HG02973 (cell line): ENCODE data around the gene DLGAP1.
A peak's percentile ranks its signal among the peaks of the same experiment; 100 is the strongest.

ENCODE experiments used
- ATAC-seq: cut with Tn5 transposase; IDR thresholded peaks from one replicate; pipeline ENCODE4 v1.9.1; 2021; ENCODE audit warnings: moderate library complexity; ENCODE audit not compliant: unreplicated experiment

Gene DLGAP1

DNA sequence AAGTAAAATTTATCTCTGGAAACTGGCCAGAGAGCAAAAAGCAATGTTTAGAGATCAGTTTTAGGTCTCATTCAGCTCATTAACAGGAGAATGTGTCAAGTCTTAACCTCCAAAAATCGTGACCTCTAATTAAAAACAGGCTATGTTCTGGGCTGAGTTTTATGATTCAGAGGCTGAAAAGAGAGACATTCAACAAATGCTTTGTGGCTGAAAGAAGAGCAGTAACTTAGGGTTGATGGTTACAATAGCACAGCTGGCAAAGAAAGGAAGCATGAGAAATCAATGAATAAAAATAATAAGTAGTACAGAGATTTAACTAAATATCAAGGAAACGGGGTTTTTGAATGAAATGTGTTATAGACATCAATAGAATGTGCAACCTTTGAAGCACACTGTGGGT is 992.1 kb downstream of the DLGAP1 start:
- ATAC-seq = no peak

DNA sequence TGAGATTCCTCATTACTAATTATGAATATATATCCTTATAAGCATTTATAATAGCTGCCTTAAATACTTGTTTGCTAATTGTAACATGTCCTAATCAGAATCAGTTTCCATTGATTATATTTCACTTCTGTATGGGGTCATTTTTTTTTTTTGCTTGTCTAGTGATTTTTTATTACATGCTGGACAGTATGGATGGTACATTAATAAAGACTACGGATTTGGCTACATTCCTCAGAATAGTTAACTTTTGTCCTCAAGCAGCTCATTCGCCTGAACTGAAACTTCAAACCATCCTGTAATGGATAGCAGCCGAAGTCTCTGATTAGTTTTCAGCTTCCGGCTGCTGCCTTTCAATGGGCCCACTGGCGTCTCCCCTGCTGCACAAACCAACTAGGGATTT is 993.4 kb downstream of the DLGAP1 start:
- ATAC-seq = no peak

DNA sequence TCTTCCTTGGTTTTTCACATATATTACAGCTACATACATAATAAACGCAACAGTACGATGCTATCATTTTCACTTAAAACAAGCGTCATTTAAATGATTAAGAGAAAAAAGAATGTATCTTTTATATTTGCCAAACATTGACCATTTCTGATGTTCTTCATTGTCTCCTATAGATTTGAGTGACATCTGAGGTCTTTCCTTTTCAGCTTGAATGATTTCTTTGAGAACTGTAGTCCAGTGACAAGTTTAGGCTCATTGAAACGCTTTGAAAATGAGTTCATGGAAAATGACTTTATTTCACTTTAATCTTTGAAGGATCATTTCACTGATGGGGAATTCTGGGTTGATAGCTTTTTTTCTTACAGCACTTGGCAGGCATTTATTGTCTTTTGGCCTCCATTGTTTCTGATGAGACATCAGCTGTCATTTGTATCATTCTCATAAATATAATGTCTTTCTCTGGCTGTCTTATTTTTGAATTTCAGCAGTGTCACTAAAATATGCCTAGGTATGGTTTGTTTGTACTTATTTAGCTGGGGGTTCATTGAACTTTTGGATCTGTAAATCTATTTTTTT is 994.2 kb downstream of the DLGAP1 start:
- ATAC-seq = no peak

DNA sequence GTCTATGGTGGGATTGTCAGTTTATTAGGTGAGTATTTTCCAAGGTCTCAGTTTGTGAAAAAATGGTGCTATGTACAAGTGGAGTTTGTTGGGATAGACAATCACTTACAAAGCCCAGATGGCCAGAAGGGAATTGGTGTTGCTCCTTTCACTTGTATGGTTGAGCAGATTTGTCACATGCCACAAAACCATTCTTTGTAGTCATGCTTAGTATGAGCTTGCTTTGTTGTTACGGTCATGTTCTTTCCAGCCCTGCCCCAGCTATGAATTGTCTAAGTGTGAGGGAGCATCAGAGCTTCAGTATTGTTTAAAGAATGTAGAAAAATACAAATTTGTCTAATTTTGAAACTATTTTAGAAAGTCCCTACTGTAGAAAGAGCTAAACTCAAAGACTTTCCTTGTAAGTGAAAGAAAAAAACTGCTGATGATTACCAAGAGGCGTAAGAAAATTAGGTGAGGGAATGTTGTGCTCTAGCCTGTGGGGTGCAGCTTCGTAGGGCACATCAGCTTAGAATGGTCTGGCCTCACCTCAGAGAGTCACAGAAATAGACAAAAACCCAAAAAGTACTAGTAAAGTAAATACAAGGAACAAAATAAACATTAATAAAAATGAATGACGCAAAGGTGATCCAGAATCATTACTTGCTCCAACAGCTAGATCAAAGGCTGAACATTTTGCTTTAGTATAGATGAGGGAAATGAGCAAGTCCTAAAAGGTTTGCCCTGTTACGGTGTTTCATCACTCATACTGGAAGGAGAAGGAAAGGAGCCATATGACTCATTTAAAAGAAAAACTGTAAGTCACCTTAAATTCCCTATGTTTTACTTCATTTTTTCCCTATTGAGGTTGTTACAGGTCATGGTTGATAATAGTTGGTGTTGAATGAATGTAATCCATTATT is 995.9 kb downstream of the DLGAP1 start:
- ATAC-seq = peak; percentile 46

DNA sequence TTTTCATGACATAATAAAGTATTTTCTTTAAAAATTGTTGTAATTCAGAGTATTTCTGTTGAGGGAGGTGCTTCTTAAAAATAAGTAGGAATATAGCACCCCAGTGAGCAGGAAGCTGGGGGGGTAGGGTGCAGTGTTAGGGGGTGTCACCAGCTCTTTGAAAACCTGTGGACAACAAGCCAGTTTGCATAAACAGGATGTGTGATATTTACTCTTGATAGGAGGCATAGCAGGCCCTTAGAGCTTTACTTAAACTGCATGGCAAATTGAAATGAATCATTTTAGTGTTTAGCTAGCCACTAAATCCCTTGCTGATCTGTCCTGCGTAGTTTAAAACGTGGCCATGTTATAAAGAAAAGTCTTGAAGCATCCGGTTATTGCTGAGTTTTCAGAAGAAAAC is 996.7 kb downstream of the DLGAP1 start:
- ATAC-seq = no peak

DNA sequence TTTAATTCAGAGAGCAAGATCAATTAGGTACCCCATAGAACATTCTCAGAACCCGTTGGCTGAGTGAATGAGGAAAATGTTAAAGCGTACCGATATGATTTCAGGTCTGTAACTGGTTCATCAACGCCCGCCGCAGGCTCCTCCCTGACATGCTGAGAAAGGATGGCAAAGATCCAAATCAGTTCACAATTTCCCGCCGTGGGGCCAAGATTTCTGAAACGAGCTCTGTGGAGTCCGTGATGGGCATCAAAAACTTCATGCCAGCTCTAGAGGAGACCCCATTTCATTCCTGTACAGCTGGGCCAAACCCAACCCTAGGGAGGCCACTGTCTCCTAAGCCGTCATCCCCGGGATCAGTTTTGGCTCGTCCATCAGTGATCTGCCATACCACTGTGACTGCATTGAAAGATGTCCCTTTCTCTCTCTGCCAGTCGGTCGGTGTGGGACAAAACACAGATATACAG is 997.8 kb downstream of the DLGAP1 start:
- no peak for ATAC-seq

DNA sequence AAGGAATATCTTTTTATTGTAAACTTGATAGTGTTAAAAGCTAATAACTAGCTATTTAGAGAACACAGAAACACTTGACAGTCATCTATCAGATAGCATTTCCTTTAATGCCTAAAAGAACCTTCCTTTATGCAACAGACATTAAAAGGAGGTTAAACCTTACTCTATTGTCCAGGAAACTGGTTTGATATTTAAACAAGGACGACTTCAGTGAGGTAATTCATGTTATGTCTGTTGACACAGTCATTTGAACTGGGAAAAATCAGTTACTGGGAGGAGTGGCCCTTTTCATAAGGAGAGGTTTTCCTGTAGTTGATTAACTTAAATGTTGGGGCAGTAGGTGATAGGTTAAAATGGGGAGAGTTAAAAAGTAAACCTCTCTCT is 998.4 kb downstream of the DLGAP1 start:
- ATAC-seq = no peak

DNA sequence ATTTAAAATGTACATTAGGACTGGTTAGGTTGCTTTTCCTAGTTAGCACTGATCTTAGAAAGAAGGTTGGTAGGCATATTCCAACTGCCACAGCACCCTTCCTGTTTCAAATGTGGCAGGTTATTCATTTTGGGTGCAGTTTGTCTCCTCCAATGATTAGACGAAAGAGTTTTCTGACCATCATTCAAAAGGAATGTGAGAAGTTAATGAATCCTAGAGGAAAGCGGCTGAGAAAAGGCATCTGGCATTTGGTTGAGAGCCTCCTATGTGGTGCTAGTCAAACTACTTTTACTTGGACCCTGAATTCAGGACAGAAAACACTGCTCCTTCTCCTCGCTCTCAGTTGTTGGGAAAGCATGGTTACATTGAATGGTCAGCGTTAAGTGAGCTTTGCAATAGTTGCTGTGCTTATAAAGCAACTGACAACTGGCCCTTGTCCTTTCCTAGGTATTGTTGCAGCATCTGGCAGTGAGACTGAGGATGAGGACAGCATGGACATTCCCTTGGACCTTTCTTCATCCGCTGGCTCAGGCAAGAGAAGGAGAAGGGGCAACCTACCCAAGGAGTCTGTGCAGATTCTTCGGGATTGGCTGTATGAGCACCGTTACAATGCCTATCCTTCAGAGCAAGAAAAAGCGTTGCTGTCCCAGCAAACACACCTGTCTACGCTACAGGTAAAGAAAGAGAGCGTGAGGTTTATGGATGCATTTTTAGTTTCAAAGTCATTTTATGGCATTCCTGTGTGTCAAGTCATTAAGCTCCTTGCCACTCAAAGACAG is 999.0 kb downstream of the DLGAP1 start:
- ATAC-seq = no peak

DNA sequence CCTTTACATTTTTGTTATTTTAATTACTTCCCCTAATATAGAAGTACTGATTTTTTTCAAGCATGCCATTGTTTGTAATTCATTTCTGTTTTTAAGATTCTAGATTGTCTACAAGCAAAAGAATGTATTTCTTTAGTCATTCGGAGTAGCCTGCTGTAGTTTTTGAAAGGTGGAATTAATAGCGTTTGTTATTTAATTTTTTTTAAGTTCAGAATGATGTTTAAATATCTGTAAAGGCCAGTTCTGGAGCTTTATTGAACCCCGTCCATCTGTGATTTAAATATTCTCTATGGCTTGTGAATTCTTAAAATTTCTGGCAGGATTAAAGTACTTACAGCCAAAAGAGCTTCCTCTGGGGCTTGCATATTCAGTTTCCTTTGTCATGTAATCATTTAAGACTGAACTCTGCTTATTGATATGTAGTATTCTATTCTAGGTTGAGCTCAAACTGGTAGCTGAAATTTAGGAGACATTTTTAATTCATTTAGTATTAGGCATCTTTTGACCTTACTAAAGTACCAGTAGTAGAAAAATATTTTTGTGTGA is 999.9 kb downstream of the DLGAP1 start:
- no peak for ATAC-seq

DNA sequence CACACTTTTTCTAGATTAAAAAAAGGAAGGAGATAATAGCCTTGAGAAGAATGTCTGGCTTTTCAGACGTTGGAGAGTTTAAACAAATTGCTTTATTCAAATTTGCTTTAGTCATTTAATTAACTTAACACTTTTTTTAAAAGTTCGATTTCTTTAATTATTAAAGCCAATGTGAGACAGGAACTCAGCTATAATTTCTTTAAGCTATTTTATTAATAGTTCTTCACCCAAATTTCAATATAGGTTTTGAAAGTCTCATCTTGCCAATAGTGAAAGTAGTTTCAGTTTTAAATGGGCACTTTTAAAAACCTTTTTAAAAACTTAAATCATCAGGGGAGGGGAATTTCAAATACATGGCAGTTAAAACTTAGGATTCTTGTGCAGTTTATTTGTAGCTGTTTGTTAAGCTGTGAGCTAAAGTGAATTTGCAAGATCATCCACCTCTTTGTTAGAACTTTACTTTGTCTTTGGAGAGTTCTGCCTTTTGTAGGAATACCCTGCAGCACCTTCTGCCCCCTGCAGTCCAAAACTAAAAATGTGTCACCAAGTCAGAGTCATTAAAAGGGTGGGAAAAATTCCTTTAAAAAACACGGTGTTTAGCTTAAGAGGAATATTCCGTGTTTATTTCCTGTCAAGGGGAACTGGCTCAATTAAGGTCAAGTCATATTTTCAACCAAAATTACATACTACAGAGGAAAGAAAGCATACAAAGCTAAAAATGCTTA is 1000.6 kb downstream of the DLGAP1 start:
- no peak for ATAC-seq

DNA sequence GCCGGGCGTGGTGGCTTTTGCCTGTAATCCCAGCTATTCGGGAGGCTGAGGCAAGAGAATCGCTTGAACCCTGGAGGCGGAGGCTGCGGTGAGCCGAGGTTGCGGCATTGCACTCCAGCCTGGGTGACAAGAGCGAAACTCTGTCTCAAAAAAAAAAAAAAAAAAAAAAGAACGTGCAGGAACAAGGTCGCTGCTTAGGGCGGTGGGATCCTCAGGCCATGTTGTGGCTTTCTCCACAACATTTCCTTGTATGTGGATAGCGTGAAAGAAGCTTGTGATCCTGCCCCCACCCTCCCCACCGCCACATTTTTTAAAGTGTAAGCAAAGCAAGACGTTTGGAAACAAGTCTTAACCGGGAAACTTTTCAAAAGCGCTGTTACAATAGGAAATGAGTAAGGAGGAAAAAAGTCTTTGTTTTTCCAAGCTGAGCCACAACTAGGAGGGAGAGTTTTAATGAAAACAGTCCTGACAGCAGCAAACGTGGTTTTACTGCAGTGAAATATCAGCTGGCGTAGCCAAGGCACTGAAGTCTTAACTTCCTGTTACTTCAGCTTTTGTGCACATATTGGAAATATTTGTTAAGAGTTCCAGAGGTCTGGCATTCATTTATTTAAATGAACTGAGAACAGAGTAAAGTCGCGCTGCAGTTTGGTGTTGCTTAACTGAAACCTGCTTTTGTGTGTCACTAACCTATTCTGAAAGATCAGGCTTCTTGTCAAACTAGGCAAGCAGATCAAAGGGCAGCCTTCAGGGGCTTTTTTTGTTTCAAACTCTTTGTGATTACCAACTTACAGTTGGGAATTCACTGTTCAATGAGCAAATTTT is 1001.4 kb downstream of the DLGAP1 start:
- ATAC-seq = no peak

DNA sequence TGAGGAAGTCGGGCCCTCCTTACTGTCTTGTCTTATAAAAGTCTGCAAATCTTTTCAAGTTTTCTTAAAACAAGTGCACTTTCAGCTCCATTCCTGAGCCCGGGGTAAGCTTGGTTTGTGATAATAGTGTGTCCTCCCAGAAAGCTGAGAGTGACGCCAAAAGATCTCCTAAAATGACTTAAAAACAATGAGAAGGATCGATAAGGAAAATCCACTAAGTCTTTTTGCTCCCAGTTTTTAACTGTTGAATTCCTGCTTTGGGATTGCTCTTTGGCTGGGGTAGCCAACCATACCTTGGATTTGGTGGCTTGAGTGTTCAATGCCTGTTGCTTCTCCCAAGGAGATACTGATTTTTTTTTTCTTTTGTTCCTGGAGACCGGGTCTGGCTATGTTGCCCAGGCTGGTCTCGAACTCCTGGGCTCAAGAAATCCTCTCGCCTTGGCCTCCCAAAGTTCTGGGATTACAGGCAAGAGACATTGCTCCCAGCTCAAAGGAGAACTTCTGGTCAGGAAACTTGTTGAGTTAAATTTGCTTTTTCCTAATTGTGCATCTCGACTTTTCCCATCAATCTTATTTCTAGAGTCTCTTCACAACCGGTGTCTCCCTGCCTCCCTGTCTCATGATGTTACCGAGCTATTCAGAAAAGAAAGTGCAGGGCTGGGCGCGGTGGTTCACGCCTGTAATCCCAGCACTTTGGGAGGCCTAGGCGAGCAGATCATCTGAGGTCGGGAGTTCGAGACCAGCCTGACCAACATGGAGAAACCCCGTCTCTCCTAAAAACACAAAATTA is 1002.2 kb downstream of the DLGAP1 start:
- no peak for ATAC-seq

DNA sequence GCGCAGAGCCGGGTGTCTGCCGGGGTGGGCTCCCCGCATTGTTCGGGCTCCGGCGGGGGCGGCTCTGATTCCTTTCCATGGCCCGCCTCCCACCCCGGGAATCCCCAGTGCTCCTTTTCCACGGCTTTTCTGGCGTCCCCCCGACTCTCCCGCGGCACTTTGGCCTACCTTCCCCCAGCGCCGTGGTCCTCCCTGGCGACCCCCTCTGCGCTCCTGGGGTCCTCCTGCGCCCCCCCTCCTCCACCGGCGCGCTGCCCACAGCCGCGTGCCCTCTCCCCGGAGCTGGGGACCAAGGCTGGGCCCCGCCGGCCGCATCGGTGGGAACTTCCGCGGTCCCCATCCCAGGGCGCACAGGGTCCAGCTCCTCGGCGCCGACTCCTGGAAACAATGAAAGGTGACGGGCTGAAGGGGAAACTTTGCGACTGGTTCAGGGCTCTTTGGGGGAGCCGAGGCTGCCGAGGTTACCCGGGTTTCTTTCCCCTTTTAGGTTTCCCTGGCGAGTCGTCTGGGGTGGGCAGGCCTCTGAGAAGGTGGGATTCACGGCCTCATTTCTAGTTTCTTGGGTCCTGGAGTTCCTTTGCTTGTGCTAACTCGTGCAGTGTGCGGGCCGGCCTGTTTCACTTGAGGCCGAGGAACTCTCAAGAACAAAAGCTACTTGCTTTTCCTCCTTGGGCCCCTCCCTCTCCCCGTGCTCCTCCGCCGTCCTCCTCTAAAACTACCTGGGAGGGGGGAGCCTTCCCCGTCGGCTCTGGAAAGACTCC is 1002.9 kb downstream of the DLGAP1 start:
- ATAC-seq = no peak

DNA sequence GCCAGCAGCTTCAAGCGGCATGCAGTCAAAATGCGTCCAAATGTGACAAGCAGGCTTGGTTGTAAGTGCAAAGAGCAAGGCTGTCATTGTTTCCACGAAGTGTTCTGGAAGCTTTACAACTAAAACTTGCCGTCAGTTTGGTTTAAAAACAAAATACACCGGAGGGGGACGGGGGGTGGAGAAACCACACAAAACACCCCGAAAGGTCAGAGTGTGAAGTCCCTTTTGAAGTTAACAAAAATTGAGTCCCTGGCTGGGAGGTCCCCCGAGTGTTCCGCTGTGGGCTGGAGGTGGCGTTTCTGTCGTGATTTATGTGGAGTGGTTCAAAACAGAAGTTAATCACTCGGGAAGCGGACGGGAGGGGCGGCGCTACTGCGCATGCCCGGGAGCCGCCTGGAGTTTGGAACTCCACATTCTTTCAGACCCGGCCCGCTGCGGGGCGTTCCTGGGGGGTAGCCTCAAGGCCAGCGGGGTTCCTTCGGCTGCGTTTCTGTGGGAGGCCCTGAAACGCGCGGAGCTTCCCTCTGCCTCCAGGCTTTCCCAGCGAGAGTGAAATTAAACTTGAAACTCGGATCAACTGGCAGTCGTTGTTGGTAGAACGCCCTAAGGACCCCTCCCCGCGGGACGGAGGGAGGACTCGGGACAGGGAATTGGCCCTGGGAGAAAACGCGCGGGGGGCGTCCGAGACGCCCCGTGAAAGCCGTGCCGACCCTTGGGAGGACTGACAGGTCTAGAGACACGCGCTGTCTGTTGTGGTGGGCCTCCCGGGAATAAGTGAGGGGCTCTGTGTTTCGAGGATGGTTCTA is 1003.7 kb downstream of the DLGAP1 start:
- ATAC-seq = no peak

DNA sequence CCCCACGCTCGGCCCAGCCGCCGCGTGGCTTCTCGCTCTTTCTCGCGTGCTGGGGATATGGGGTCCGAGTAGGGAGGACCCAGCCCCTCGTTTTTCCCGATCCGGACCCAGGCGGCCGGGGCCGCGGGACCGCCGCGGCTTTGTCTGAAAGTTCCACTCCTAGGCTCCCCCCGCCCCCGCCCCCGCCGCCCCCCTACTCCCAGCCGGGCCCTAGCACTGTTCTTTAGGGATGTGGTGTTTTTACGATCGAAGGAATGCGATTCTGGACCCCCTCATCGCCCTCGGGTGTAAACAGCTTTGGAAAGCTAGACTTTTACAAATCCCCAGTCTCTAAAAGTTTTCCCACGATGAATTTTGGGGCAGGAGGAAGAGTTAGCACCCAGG is 1004.3 kb downstream of the DLGAP1 start:
- ATAC-seq = no peak

DNA sequence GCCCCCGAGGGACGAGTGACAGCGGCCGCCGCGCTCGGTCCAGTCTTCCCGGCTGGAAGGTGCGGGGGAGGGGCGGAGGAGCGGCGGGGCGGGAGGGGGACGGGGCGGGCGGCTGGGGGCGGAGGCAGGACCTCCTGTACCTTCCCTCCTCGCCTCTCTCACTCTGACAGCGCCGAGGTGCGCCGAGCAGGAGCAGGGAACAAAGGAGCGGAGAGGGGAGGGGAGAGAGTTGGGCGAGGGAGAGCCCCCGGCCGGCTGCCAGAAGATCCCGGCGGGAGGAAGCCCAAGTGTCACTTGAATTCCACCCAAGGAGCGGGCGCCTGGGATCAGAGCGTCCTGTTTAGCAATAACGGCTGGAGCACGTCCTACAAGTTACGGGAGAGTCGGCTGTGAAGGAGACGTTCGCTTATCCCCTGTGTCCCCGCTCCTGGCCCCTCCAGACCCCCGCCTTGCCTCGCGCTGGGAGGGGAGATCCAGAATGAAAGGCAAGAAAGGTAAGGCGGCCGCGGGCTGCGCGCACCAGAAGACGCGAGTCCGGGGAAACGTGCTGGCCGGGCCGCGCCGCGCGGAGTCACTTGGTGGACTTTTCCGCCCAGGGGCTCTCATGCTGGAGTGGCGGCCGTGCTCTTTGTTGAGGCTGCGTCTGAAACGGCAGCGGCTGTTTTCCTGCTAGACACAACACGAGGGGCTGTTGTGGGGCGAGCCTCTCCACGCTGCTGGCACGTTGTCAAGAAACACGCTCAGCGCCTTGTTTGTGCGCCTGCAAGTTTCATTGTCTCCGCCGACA is 1004.9 kb downstream of the DLGAP1 start, which contains the start of gene TGIF1:
TGIF1 (plus strand) TSS at position 161 of the 787 bp plus-strand sequence; CDS start at position 479, 318 bp downstream.
- ATAC-seq = no peak
